Lung (tissue), 12 donors: Measurements from ENCODE around the gene LIMA1. TPM values are rescaled to one million over a fixed set of nuclear protein-coding genes. Genes with fewer than 3 reads are reported as not detected.

Experiments used
- ATAC-seq: fragments of 200-7000 bp; cut with Tn5 transposase; one replicate; pipeline ENCODE4 v1.9.1; 2020; ENCODE audit warnings: moderate number of reproducible peaks; ENCODE audit not compliant: insufficient read depth, low FRiP score
- DNase-seq, 3 donors: peaks; one replicate each; pipeline ENCODE4 v3.0.0-alpha.2; 2013 to 2017
- H3K27ac ChIP-seq, 2 donors: one replicate each; pipeline ENCODE4 v1.5.1; 2013; ENCODE audit warnings: mild to moderate bottlenecking in 2 of 2, moderate library complexity in 2 of 2, control low read depth in 1 of 2, inconsistent platforms in 1 of 2, low read depth in 1 of 2, low read length in 1 of 2
- H3K27me3 ChIP-seq, 3 donors: one replicate each; pipeline ENCODE4 v1.5.1; 2013; ENCODE audit warnings: low read length in 2 of 3; ENCODE audit not compliant: control insufficient read depth in 3 of 3, insufficient read depth in 3 of 3
- H3K36me3 ChIP-seq, 4 donors: one replicate each; pipeline ENCODE4 v1.5.1; 2013; ENCODE audit warnings: low read length in 4 of 4, mild to moderate bottlenecking in 1 of 4, moderate library complexity in 1 of 4; ENCODE audit not compliant: control insufficient read depth in 4 of 4, insufficient read depth in 4 of 4
- H3K4me1 ChIP-seq, 5 donors: one replicate each; pipeline ENCODE4 v1.5.1; 2013; ENCODE audit warnings: low read length in 5 of 5, mild to moderate bottlenecking in 2 of 5, moderate library complexity in 1 of 5; ENCODE audit not compliant: control insufficient read depth in 5 of 5, insufficient read depth in 5 of 5
- H3K4me3 ChIP-seq: one replicate; pipeline ENCODE4 v1.5.1; 2013; ENCODE audit warnings: mild to moderate bottlenecking, control low read depth, moderate library complexity
- H3K9ac ChIP-seq, 2 donors: one replicate each; pipeline ENCODE4 v1.5.1; 2013; ENCODE audit warnings: low read length in 2 of 2, control low read depth in 1 of 2; ENCODE audit not compliant: insufficient read depth in 1 of 2
- H3K9me3 ChIP-seq, 4 donors: one replicate each; pipeline ENCODE4 v1.5.1; 2013; ENCODE audit warnings: low read length in 3 of 4, mild to moderate bottlenecking in 1 of 4, moderate library complexity in 1 of 4; ENCODE audit not compliant: control insufficient read depth in 4 of 4, insufficient read depth in 3 of 4
- WGBS, 2 donors: extraction: QIAGEN DNeasy Blood & Tissue Kit; methylation state at CpG; one replicate each; pipeline ENCODE4 v1.1.7; 2013; 5-methylcytosine and 5-hydroxymethylcytosine counted together
- polyA plus RNA-seq, 2 donors: library from polyadenylated mRNA; stranded (reverse); fragments of 200-250 nt; gene quantifications; one replicate each; pipeline ENCODE4 v1.2.1, GENCODE V29; 2013
- total RNA-seq, 2 donors: library from RNA; depleted of rRNA in 1 of 2; stranded (reverse); fragments of >200 nt in 1 of 2; gene quantifications; one replicate each; pipeline ENCODE4 v1.2.1, GENCODE V29; 2014 to 2021
- TF ChIP-seq, protein P1 (sequence below): IDR thresholded peaks from 2 replicates; pipeline ENCODE4 v1.5.1; 2012; ENCODE audit warnings: mild to moderate bottlenecking; ENCODE audit errors: control extremely low read depth, extremely low read depth
- donor health status: control.
- donor health status: control.
- donor health status: Bipolar disorder and iron deficiency.
- donor health status: healthy.
- donor health status: DM: yes; HTN: yes; CAD: no.

Gene LIMA1
- total and polyA plus RNA-seq, 4 donors, result 25.0 to 69.7 (median 45.7) TPM

DNA sequence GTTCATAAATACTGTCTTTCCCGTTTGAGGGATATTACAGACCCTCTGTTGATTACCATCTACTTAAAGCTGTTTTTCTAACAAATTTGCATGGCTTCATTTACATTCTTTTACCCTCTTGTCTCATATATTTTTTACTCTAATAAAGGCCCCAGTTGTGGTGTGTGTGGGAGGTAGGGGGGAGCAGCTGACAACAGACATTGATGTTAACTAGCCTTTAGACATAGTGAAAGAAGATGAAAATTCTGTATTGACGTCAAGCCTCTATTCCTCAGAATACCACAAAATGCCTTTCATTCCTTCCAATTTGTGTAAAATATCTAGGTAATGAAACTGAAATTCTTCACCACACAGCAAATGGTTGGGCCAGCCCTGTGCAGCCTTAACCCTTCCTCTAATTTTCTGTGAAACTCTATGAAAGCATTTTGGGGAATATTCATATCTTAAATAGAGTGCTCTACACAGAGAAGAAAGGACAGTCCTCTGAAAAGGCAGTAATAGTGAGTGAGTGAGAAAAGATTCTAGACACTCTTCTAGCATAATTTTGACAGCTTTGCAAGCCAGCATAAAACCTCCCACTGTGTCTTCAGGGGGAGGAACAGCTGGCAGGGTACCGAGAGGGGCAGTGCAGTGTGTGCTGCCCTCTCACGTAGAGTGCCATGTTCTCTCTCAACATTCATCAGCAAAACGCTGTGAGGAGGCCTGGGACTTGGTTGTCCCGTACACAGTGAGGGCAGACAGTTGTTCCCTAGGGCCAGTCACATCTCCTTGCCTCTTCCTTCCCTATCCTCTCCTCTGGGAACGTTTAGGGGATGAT, 96.0 kb downstream of the LIMA1 start:
- no peak overlapping the region for H3K9ac ChIP-seq

DNA sequence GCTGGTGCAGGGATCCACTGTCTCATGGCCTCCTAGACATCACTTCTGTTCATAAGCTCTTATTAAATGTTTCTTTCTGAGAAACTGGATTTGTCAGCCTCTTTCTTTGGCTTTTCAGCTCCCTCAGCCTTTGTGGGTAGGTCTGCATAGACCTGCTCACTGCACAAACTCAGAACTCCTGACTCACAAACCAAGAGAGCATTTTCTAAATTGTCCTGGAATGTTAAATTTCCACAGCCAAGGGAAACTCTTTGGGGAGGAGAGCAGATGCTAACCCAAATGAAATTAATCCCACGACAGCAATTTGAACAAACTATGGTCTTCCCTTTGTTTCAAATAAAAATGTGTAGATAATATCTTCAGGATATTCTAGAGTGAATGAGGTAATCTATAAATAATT, 96.6 kb downstream of the LIMA1 start:
- H3K4me3 ChIP-seq, result no peak overlapping the region
- TF ChIP-seq, protein P1, sequence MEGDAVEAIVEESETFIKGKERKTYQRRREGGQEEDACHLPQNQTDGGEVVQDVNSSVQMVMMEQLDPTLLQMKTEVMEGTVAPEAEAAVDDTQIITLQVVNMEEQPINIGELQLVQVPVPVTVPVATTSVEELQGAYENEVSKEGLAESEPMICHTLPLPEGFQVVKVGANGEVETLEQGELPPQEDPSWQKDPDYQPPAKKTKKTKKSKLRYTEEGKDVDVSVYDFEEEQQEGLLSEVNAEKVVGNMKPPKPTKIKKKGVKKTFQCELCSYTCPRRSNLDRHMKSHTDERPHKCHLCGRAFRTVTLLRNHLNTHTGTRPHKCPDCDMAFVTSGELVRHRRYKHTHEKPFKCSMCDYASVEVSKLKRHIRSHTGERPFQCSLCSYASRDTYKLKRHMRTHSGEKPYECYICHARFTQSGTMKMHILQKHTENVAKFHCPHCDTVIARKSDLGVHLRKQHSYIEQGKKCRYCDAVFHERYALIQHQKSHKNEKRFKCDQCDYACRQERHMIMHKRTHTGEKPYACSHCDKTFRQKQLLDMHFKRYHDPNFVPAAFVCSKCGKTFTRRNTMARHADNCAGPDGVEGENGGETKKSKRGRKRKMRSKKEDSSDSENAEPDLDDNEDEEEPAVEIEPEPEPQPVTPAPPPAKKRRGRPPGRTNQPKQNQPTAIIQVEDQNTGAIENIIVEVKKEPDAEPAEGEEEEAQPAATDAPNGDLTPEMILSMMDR, result no peak
- no peak overlapping the region for H3K9ac ChIP-seq
- ATAC-seq (no peak), DNase-seq (no peak)
- H3K4me1 ChIP-seq, result peaks cover 0 to 6% (median 0%) of the 10 kb centered on the region in 5 donors
- H3K36me3 ChIP-seq, result peaks cover 0 to 12% (median 3%) of the 10 kb centered on the region in 4 donors
- no peaks in the 10 kb centered on the region for H3K27me3 ChIP-seq
- H3K9me3 ChIP-seq, result no peaks in the 10 kb centered on the region
- no peak overlapping the region for H3K27ac ChIP-seq
- WGBS, 2 donors, result 73% methylated on average over 1 of the region's 1 CpG

More for the DNA sequence above, 96.0 kb downstream of the LIMA1 start:
- H3K27me3 ChIP-seq, result no peaks in the 10 kb centered on the region
- TF ChIP-seq, protein P1, result no peak
- H3K9me3 ChIP-seq, result no peaks in the 10 kb centered on the region
- peaks cover 0 to 8% (median 2%) of the 10 kb centered on the region in 4 donors for H3K36me3 ChIP-seq
- H3K4me3 ChIP-seq, result no peak overlapping the region
- no peak for DNase-seq
- no peak for ATAC-seq
- H3K4me1 ChIP-seq, result peaks cover 0 to 6% (median 0%) of the 10 kb centered on the region in 5 donors
- no peak overlapping the region for H3K27ac ChIP-seq
- WGBS, 2 donors, result 66 to 83% methylated on average over 7 of the region's 7 CpGs

DNA sequence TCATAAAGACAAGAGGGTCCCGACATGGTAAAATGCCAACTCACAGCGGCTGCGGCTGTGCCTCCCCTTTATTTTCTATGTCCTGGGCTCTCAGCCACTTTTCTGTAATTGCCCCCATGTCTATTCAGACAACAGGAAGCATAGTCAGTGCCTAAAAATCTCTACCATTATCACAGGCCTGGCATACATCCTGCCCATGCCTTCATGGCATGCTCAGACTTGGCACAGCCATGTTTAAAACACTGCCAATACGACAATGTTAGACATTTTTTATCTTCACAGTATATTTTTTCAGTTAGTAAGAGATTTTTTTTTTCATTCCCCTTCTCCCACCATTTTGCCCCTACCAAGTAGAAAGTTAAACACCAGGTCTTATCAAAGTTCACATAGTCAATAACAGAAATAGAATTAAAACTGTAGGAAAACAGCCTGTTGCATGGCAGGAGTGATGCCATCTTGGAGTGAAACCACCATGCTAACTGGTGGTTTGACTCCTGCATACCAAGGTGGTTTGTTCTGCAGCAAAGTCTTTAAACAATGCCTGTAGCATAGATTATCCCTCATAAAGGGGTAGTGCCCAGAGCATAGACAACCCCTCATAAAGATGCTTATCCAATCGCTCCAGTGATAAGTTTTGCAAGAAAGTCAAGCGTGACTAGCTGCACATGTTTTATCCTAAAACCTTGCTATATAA, 97.2 kb downstream of the LIMA1 start:
- peaks cover 0 to 6% (median 0%) of the 10 kb centered on the region in 5 donors for H3K4me1 ChIP-seq
- H3K36me3 ChIP-seq, result peaks cover 0 to 14% (median 4%) of the 10 kb centered on the region in 4 donors
- peak overlapping the region in 1 of 2 donors; percentile 4 for H3K27ac ChIP-seq
- no peak for DNase-seq
- WGBS, 2 donors, result 78 to 88% methylated on average over 6 of the region's 6 CpGs
- no peak overlapping the region for H3K9ac ChIP-seq
- H3K4me3 ChIP-seq, result no peak overlapping the region
- TF ChIP-seq, protein P1, result no peak
- H3K27me3 ChIP-seq, result no peaks in the 10 kb centered on the region
- no peak for ATAC-seq
- no peaks in the 10 kb centered on the region for H3K9me3 ChIP-seq
